C4-2B (cell line): ENCODE results near the gene HIRIP3.

Source experiments
- H3K27ac ChIP-seq: fragments of 450-650 bp; 2 replicates; pipeline ENCODE4 v1.5.1; 2017
- CTCF ChIP-seq: fragments of 450-650 bp; conservative IDR thresholded peaks from 2 replicates; pipeline ENCODE4 v1.5.1; 2017; ENCODE audit warnings: mild to moderate bottlenecking
- ZFX ChIP-seq: fragments of 450-650 bp; IDR thresholded peaks from 2 replicates; pipeline ENCODE4 v1.6.1; 2017

The HIRIP3 gene

GRCh38 chr16:29982560-29983419 lies 12.6 kb downstream of the HIRIP3 start:
- TF ChIP-seq CTCF (no peak), ZFX (no peak)

GRCh38 chr16:29978564-29979270 lies 16.7 kb downstream of the HIRIP3 start:
- TF ChIP-seq CTCF (no peak), ZFX (no peak)
- no peak overlapping the region for H3K27ac ChIP-seq

More at GRCh38 chr16:29982560-29983419, 12.6 kb downstream of the HIRIP3 start:
- no peak overlapping the region for H3K27ac ChIP-seq

- TF ChIP-seq ZFX (no peak), CTCF (no peak)
- H3K27ac ChIP-seq, result no peak overlapping the region
Observed at GRCh38 chr16:29978081-29978480, 17.3 kb downstream of the HIRIP3 start.

GRCh38 chr16:29977063-29977825 lies 18.2 kb downstream of the HIRIP3 start:
- no peak for TF ChIP-seq CTCF
- TF ChIP-seq ZFX, result no peak

GRCh38 chr16:29975811-29976511 lies 19.5 kb downstream of the HIRIP3 start:
- TF ChIP-seq ZFX, result no peak
- no peak for TF ChIP-seq CTCF

More at GRCh38 chr16:29977063-29977825, 18.2 kb downstream of the HIRIP3 start:
- H3K27ac ChIP-seq, result no peak overlapping the region

GRCh38 chr16:29975134-29975538 lies 20.3 kb downstream of the HIRIP3 start:
- no peak for TF ChIP-seq ZFX
- no peak for TF ChIP-seq CTCF
- peak overlapping the region; percentile 89 for H3K27ac ChIP-seq

More at GRCh38 chr16:29975811-29976511, 19.5 kb downstream of the HIRIP3 start:
- no peak overlapping the region; the same call in 1 of the 2 replicates for H3K27ac ChIP-seq
